Psoas muscle (tissue), 8 donors: Measurements from ENCODE around the gene MOCS1. TPM values are rescaled to one million over a fixed set of nuclear protein-coding genes. Genes with fewer than 3 reads are reported as not detected.
A peak's percentile ranks its signal among the peaks of the same experiment; 100 is the strongest.

ENCODE experiments used
- ATAC-seq, 4 donors: fragments of 200-7000 bp; cut with Tn5 transposase; one replicate each; pipeline ENCODE4 v1.9.1; 2020; ENCODE audit warnings: moderate library complexity in 3 of 4, mild to moderate bottlenecking in 2 of 4
- DNase-seq, 2 donors: peaks; one replicate each; pipeline ENCODE4 v3.0.0-alpha.2; 2020
- H3K27ac ChIP-seq: fragments of 200-600 bp; one replicate; pipeline ENCODE4 v1.8.0; 2022
- H3K27me3 ChIP-seq, 3 donors: fragments of 200-600 bp in 1 of 3; one replicate each; pipeline versions ENCODE4 v1.6.1 to v1.8.0; 2013 to 2022; ENCODE audit warnings: low read length in 2 of 3, mild to moderate bottlenecking in 2 of 3, moderate library complexity in 1 of 3; ENCODE audit not compliant: insufficient read depth in 3 of 3
- H3K36me3 ChIP-seq, 2 donors: fragments of 200-600 bp in 1 of 2; one replicate each; pipeline versions ENCODE4 v1.6.1 to v1.8.0; 2013 to 2022; ENCODE audit warnings: low read depth in 1 of 2, mild to moderate bottlenecking in 1 of 2, moderate library complexity in 1 of 2; ENCODE audit not compliant: insufficient read depth in 1 of 2
- H3K4me1 ChIP-seq: fragments of 200-600 bp; one replicate; pipeline ENCODE4 v1.8.0; 2022
- H3K4me3 ChIP-seq: fragments of 200-600 bp; one replicate; pipeline ENCODE4 v1.8.0; 2022; ENCODE audit warnings: mild to moderate bottlenecking
- H3K9me3 ChIP-seq: fragments of 200-600 bp; one replicate; pipeline ENCODE4 v1.8.0; 2022
- CTCF ChIP-seq: fragments of 200-600 bp; IDR thresholded peaks from one replicate; pipeline ENCODE4 v1.8.0; 2022; ENCODE audit warnings: antibody characterized with exemption
- WGBS, 3 donors: extraction: QIAGEN DNeasy Blood & Tissue Kit; methylation state at CpG; one replicate each; pipeline versions ENCODE4 v1.1.6 to v1.1.7; 2013; 5-methylcytosine and 5-hydroxymethylcytosine counted together
- intact Hi-C, 2 donors: fragments of 100-400 bp; cut with DNase I; formaldehyde crosslinking; loops; one replicate each; pipeline versions ENCODE4 v1.11.0 to v1.14.2; 2022
- polyA plus RNA-seq, 3 donors: library from polyadenylated mRNA; stranded (reverse); fragments of 200-250 nt; gene quantifications; one replicate each; pipeline ENCODE4 v1.2.3, GENCODE V29; 2013
- total RNA-seq, 4 donors: library from RNA; stranded (reverse); fragmentation: NEBNext Ultra II Directional in 2 of 4; extraction: Animal tissue kit (Norgen Biotek cat#: 25700) in 2 of 4; gene quantifications; one replicate each; pipeline versions ENCODE4 v1.2.1 to v1.2.4, GENCODE V29; 2021 to 2023
- donor health status: healthy with polysubstance abuse.
- donor health status: DM: no; HTN: no; CAD: no; lungs with moderate emphysema.
- donor health status: Bipolar disorder and iron deficiency.
- donor health status: healthy.
- donor health status: DM: yes; HTN: yes; CAD: no.
- donor health status: DM: no; HTN: no; CAD: no.
- donor health status: DM: no; HTN: no; CAD: no.
- donor health status: DM: yes; HTN: yes; CAD: no.

MOCS1 gene
- total and polyA plus RNA-seq, 7 donors, result 17.3 to 44.2 (median 32.5) TPM

DNA sequence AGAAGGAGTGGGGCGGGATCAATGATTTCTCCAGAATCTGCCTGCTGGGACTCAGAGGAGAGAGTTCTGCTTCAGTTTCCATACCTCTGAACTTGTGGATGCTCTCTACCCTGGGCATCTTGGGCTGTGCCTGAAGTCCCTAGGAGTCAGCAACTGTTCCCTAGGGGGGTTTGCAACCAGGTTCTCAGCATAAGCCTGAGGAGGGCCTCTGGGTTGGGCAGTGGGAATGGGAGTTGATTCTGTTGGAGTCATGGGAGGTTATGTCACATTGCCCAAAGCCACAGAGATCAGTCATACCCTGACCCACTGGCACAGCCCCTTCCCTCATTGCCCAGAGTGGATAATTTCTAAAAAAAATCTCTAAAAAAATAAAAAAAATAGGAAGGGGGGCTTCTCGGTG is 47.4 kb downstream of the MOCS1 start:
- Histone ChIP-seq H3K4me3 (no peak overlapping the region), H3K36me3 (peaks cover 0 to 16% of the 10 kb centered on the region in 2 donors), H3K27ac (peak overlapping the region; percentile 83), H3K9me3 (no peaks in the 10 kb centered on the region), H3K4me1 (peaks cover 51% of the 10 kb centered on the region), H3K27me3 (no peaks in the 10 kb centered on the region)
- DNase-seq (no peak), ATAC-seq (no peak)
- intact Hi-C loops, result loop anchor here in 1 of 2 donors (5.0 kb wide), 1 partner anchor 535 kb away; no protein-coding TSS in a partner anchor
- TF ChIP-seq CTCF, result no peak
- 51 to 100% (median 75%) methylated on average over 2 of the region's 2 CpGs for WGBS, 3 donors

DNA sequence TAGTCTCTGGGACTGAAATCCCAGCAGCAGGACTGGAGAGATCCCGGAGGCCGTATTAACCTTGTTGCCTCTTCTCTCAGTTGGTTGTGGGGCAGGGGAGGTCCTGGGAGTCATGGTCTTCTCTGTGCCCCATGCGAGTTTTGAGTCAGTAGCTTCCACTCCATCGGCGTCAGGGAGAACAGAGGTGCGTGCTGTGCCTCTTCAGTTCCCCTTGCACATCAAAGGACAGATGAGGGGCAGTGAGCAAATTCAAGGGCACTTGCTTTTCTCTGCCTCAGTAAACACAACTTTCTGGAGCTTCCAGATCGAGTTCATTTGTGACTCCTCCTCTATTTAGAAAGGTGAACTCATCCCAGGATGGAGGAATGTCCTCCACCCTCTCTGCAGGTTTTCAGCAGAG is 48.6 kb downstream of the MOCS1 start:
- TF ChIP-seq CTCF, result no peak
- intact Hi-C loops, result loop anchor here in 1 of 2 donors (5.0 kb wide), 1 partner anchor 533 kb away; no protein-coding TSS in a partner anchor
- 85 to 92% (median 87%) methylated on average over 7 of the region's 7 CpGs for WGBS, 3 donors
- Histone ChIP-seq H3K9me3 (no peaks in the 10 kb centered on the region), H3K27me3 (no peaks in the 10 kb centered on the region), H3K4me3 (no peak overlapping the region), H3K4me1 (peaks cover 61% of the 10 kb centered on the region), H3K27ac (peak overlapping the region; percentile 83), H3K36me3 (peaks cover 0 to 12% of the 10 kb centered on the region in 2 donors)
- DNase-seq (no peak), ATAC-seq (no peak)

DNA sequence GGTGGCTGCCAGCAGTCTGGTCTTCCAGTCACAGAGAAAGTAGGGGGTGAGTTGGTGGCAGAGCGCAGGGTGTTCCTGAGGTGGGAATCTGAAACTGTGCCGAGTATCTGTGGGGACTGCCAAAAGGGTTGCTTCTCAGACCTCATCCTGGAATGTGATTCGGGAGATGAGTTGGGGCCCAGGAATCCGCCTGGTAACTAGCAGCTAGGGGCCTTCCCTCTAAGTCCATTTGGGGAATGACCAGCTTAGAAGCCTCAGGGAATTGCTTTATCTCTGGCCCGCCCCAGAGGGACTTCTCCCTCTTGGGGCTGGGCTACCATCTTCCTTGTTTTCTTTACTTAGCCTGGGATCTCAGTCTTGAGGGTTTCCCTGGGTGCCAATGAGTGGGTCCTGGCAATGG is 49.6 kb downstream of the MOCS1 start:
- Histone ChIP-seq H3K4me3 (no peak overlapping the region), H3K27ac (no peak overlapping the region), H3K4me1 (peaks cover 62% of the 10 kb centered on the region), H3K27me3 (no peaks in the 10 kb centered on the region), H3K36me3 (peaks cover 0 to 12% of the 10 kb centered on the region in 2 donors), H3K9me3 (no peaks in the 10 kb centered on the region)
- TF ChIP-seq CTCF, result no peak
- 59 to 82% (median 66%) methylated on average over 5 of the region's 5 CpGs for WGBS, 3 donors
- ATAC-seq (peak in 2 of 4 donors; percentile 5 to 18), DNase-seq (no peak)
- intact Hi-C loops, result loop anchor here in 1 of 2 donors (5.0 kb wide), 2 partner anchors 92 to 532 kb away; partner anchors contain the start of gene DAAM2

- intact Hi-C loops, result loop anchor here in 1 of 2 donors (5.0 kb wide), 1 partner anchor 90 kb away; the partner anchor contains the start of gene DAAM2
- peaks cover 43% of the 10 kb centered on the region for H3K4me1 ChIP-seq
- peaks cover 0 to 13% of the 10 kb centered on the region in 2 donors for H3K36me3 ChIP-seq
- WGBS, 3 donors, result 30 to 39% (median 32%) methylated on average over 7 to 8 of the region's 8 CpGs
- DNase-seq (peak in 1 of 2 donors; percentile 48), ATAC-seq (peak; percentile 5 to 31 (median 14))
- no peak for TF ChIP-seq CTCF
- no peaks in the 10 kb centered on the region for H3K9me3 ChIP-seq
- H3K27ac ChIP-seq, result peak overlapping the region; percentile 30
- H3K27me3 ChIP-seq, result no peaks in the 10 kb centered on the region
- no peak overlapping the region for H3K4me3 ChIP-seq
Measured at GRCh38 chr6:39882531-39882899, 51.7 kb downstream of the MOCS1 start.
